DOHH2 (cell line): ENCODE measurements around the gene CEP68.

Experiments used
- H3F3A ChIP-seq: fragments of 200-600 bp; sonication (generic), shearing (Covaris generic); 2 replicates; pipeline ENCODE4 v1.6.0; 2016; ENCODE audit warnings: antibody characterized with exemption, mild to moderate bottlenecking; ENCODE audit not compliant: control insufficient read depth, insufficient read depth
- H3K27ac ChIP-seq: fragments of 200-600 bp; sonication (generic); 2 replicates; pipeline ENCODE4 v1.5.1; 2014; ENCODE audit warnings: low read depth, mild to moderate bottlenecking, low read length, moderate library complexity
- H3K27me3 ChIP-seq: fragments of 200-600 bp; sonication (generic); 2 replicates; pipeline ENCODE4 v1.6.1; 2014; ENCODE audit warnings: mild to moderate bottlenecking, low read length, mixed read lengths; ENCODE audit not compliant: control insufficient read depth
- H3K36me3 ChIP-seq: fragments of 200-600 bp; sonication (generic); 2 replicates; pipeline ENCODE4 v1.6.1; 2014; ENCODE audit warnings: mild to moderate bottlenecking, low read length, moderate library complexity, mixed read lengths; ENCODE audit not compliant: control insufficient read depth
- H3K4me1 ChIP-seq: fragments of 200-600 bp; sonication (generic); 2 replicates; pipeline ENCODE4 v1.6.1; 2014; ENCODE audit warnings: mild to moderate bottlenecking, low read length, mixed read lengths; ENCODE audit not compliant: control insufficient read depth
- H3K4me2 ChIP-seq: fragments of 200-600 bp; sonication (generic); 2 replicates; pipeline ENCODE4 v1.6.0; 2014; ENCODE audit warnings: mild to moderate bottlenecking, low read length, moderate library complexity
- H3K4me3 ChIP-seq: fragments of 200-600 bp; sonication (generic); 2 replicates; pipeline ENCODE4 v1.5.1; 2014; ENCODE audit warnings: mild to moderate bottlenecking, low read length, mixed read lengths
- H3K79me2 ChIP-seq: fragments of 200-600 bp; sonication (generic); 2 replicates; pipeline ENCODE4 v1.6.1; 2014; ENCODE audit warnings: mild to moderate bottlenecking, low read length, mixed read lengths; ENCODE audit not compliant: control insufficient read depth
- H3K9me2 ChIP-seq: fragments of 200-600 bp; sonication (generic); replicated peaks from 2 replicates; pipeline ENCODE4 v1.6.1; 2014; ENCODE audit warnings: mild to moderate bottlenecking, low read length, mixed read lengths; ENCODE audit not compliant: control insufficient read depth
- H3K9me3 ChIP-seq: fragments of 200-600 bp; sonication (generic); 2 replicates; pipeline ENCODE4 v1.6.1; 2014; ENCODE audit warnings: antibody characterized with exemption, low read length, mixed read lengths; ENCODE audit not compliant: control insufficient read depth, insufficient read depth
- H4K20me1 ChIP-seq: fragments of 200-600 bp; sonication (generic); 2 replicates; pipeline ENCODE4 v1.6.0; 2014; ENCODE audit warnings: low read depth, mild to moderate bottlenecking, antibody characterized with exemption, low read length, moderate library complexity; ENCODE audit not compliant: control insufficient read depth, insufficient read depth
- EZH2phosphoT487 ChIP-seq: fragments of 200-600 bp; sonication (generic); IDR thresholded peaks from 2 replicates; pipeline ENCODE4 v1.6.1; 2017; ENCODE audit warnings: borderline replicate concordance, mild to moderate bottlenecking, antibody characterized with exemption, low read length, moderate library complexity, mixed read lengths
- TF ChIP-seq, protein P1 (sequence below): fragments of 200-600 bp; sonication (generic); IDR thresholded peaks from one replicate; pipeline ENCODE4 v1.5.1; 2014; ENCODE audit warnings: antibody characterized with exemption, mild to moderate bottlenecking, low read depth, low read length; ENCODE audit not compliant: poor library complexity, severe bottlenecking

The CEP68 gene

DNA sequence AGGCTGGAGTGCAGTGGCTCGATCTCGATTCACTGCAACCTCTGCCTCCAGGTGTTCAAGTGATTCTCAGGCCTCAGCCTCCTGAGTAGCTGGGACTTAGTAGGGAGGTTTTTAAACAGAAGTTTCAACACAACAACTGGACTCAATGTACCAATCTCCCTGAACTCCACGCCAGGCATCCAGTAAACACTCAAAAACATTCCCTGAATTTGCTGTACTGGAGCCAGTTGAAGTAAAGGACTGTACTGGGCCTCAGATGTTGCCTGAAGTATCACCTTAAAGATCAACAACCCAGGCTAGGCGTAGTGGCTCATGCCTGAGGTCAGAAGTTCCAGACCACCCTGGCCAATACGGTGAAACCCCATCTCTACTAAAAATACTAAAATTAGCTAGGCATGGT, 51.3 kb downstream of the CEP68 start:
- peaks cover 94% of the 10 kb centered on the region for H3K79me2 ChIP-seq
- H3K4me1 ChIP-seq: peaks cover 49% of the 10 kb centered on the region
- H3K27ac ChIP-seq: 0 out of 2 replicates have a peak overlapping the region, but pooled peaks have one; percentile 0
- no peaks in the 10 kb centered on the region for H3K9me2 ChIP-seq
- H3K4me3 ChIP-seq: no peak overlapping the region
- H3K36me3 ChIP-seq: peaks cover 30% of the 10 kb centered on the region
- H3K4me2 ChIP-seq: peak overlapping the region; percentile 21
- H3K27me3 ChIP-seq: no peaks in the 10 kb centered on the region
- H4K20me1 ChIP-seq: peaks cover 5% of the 10 kb centered on the region; the same call in 1 of the 2 replicates
- H3K9me3 ChIP-seq: no peaks in the 10 kb centered on the region
- H3F3A ChIP-seq: no peaks in the 10 kb centered on the region
- TF ChIP-seq EZH2phosphoT487: no peak
- TF ChIP-seq, protein P1, sequence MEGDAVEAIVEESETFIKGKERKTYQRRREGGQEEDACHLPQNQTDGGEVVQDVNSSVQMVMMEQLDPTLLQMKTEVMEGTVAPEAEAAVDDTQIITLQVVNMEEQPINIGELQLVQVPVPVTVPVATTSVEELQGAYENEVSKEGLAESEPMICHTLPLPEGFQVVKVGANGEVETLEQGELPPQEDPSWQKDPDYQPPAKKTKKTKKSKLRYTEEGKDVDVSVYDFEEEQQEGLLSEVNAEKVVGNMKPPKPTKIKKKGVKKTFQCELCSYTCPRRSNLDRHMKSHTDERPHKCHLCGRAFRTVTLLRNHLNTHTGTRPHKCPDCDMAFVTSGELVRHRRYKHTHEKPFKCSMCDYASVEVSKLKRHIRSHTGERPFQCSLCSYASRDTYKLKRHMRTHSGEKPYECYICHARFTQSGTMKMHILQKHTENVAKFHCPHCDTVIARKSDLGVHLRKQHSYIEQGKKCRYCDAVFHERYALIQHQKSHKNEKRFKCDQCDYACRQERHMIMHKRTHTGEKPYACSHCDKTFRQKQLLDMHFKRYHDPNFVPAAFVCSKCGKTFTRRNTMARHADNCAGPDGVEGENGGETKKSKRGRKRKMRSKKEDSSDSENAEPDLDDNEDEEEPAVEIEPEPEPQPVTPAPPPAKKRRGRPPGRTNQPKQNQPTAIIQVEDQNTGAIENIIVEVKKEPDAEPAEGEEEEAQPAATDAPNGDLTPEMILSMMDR: no peak

GRCh38 chr2:65108780-65109179, 52.6 kb downstream of the CEP68 start:
- peaks cover 62% of the 10 kb centered on the region for H3K4me1 ChIP-seq
- no peaks in the 10 kb centered on the region for H3K9me2 ChIP-seq
- H4K20me1 ChIP-seq: peaks cover 13% of the 10 kb centered on the region; the same call in 1 of the 2 replicates
- H3K27ac ChIP-seq: no peak overlapping the region
- no peak overlapping the region for H3K4me2 ChIP-seq
- no peak overlapping the region for H3K4me3 ChIP-seq
- no peaks in the 10 kb centered on the region for H3F3A ChIP-seq
- H3K36me3 ChIP-seq: peaks cover 22% of the 10 kb centered on the region
- no peak for TF ChIP-seq EZH2phosphoT487
- TF ChIP-seq, protein P1: no peak
- no peaks in the 10 kb centered on the region for H3K27me3 ChIP-seq
- no peaks in the 10 kb centered on the region for H3K9me3 ChIP-seq
- H3K79me2 ChIP-seq: peaks cover 99% of the 10 kb centered on the region

- Histone ChIP-seq H3K4me3 (peak overlapping the region; percentile 25), H3K79me2 (peaks cover 100% of the 10 kb centered on the region), H3K9me2 (no peaks in the 10 kb centered on the region), H4K20me1 (peaks cover 17% of the 10 kb centered on the region), H3K4me2 (peak overlapping the region; percentile 39), H3K27me3 (no peaks in the 10 kb centered on the region), H3K27ac (peak overlapping the region; percentile 54), H3K36me3 (peaks cover 11% of the 10 kb centered on the region), H3K4me1 (peaks cover 82% of the 10 kb centered on the region), H3F3A (peaks cover 5% of the 10 kb centered on the region; the same call in 1 of the 2 replicates), H3K9me3 (no peaks in the 10 kb centered on the region)
- TF ChIP-seq, protein P1: no peak
- no peak for TF ChIP-seq EZH2phosphoT487
These were observed 56.4 kb downstream of the CEP68 start for GRCh38 chr2:65112633-65113032.
